Left ventricle myocardium superior (tissue), 1 donor: ENCODE measurements around the gene PMS2. TPM values are rescaled to one million over a fixed set of nuclear protein-coding genes. Genes with fewer than 3 reads are reported as not detected.
A peak's percentile ranks its signal among the peaks of the same experiment; 100 is the strongest.
"Not testable (repeated sequence)": the region's sequence is repeated elsewhere in the genome, so short reads cannot be mapped to it uniquely, and the experiment has no call there.

Source experiments
- ATAC-seq: fragments of 200-7000 bp; cut with Tn5 transposase; one replicate; pipeline ENCODE4 v1.9.1; 2020; ENCODE audit warnings: mild to moderate bottlenecking, moderate library complexity
- DNase-seq: peaks from one replicate; pipeline ENCODE4 v3.0.0-alpha.2; 2020
- intact Hi-C: fragments of 100-400 bp; cut with micrococcal nuclease; formaldehyde crosslinking; loops from one replicate; pipeline ENCODE4 v1.11.0; 2022
- long read RNA-seq: library from polyadenylated mRNA; unstranded; transcript quantifications from one replicate; pipeline ENCODE4 v2.0.0, GENCODE V29; 2021
- total RNA-seq: library from RNA; stranded (reverse); fragmentation: NEBNext Ultra II Directional; extraction: Animal tissue kit (Norgen Biotek cat#: 25700); gene quantifications from one replicate; pipeline ENCODE4 v1.2.1, GENCODE V29; 2021
- donor health status: DM: no; HTN: yes; CAD: no; lungs with severe emphysema.

Gene PMS2
- 5.9 TPM for total RNA-seq
- long read RNA-seq, partial matches to known transcripts, result 0 of 2 reads
- long read RNA-seq, other reads (novel, unspliced or antisense), result 1 of 2 reads

GRCh38 chr7:6008668-6009611, at the start of gene PMS2, which contains the start of gene AIMP2:
TSS of gene PMS2 (minus strand) at chr7:6009049. CDS start at chr7:6009019, 30 bp downstream.
TSS of gene AIMP2 (plus strand) at chr7:6009272. CDS start at chr7:6009364, 92 bp downstream.
- DNase-seq (peak; percentile 97), ATAC-seq (peak; percentile 97)
- intact Hi-C loops, result no loop called here

GRCh38 chr7:6057316-6058129, 48.7 kb upstream of the PMS2 start:
- no peak for ATAC-seq
- intact Hi-C loops, result no loop called here

GRCh38 chr7:6056616-6057015, 47.8 kb upstream of the PMS2 start:
- DNase-seq, result no peak
- ATAC-seq, result no peak
- intact Hi-C loops, result no loop called here

More at GRCh38 chr7:6057316-6058129, 48.7 kb upstream of the PMS2 start:
- no peak for DNase-seq

GRCh38 chr7:6051185-6051584, 42.3 kb upstream of the PMS2 start:
- ATAC-seq, intact Hi-C loops, DNase-seq: not testable (repeated sequence)

GRCh38 chr7:6049780-6050179, 40.9 kb upstream of the PMS2 start:
- intact Hi-C loops, result no loop called here
- ATAC-seq (peak; percentile 72), DNase-seq (no peak)

- intact Hi-C loops, result no loop called here
Measured at GRCh38 chr7:6035686-6036085, 26.8 kb upstream of the PMS2 start.

GRCh38 chr7:6035165-6035564, 26.3 kb upstream of the PMS2 start:
- DNase-seq (no peak), ATAC-seq (no peak)
- intact Hi-C loops, result no loop called here

More at GRCh38 chr7:6035686-6036085, 26.8 kb upstream of the PMS2 start:
- DNase-seq (no peak), ATAC-seq (no peak)

- ATAC-seq, result no peak
- DNase-seq, result no peak
- intact Hi-C loops, result no loop called here
Measured at GRCh38 chr7:6032641-6033040, 23.8 kb upstream of the PMS2 start.

- no peak for DNase-seq
- peak; percentile 45 for ATAC-seq
- intact Hi-C loops, result no loop called here
Measured at GRCh38 chr7:6032167-6032566, 23.3 kb upstream of the PMS2 start.

- no peak for ATAC-seq
- no peak for DNase-seq
- intact Hi-C loops, result no loop called here
Measured at GRCh38 chr7:6031567-6031966, 22.7 kb upstream of the PMS2 start.

- no peak for DNase-seq
- no peak for ATAC-seq
- intact Hi-C loops, result no loop called here
Measured at GRCh38 chr7:6030988-6031387, 22.1 kb upstream of the PMS2 start, which contains the start of gene ANKRD61. TSS of gene ANKRD61 (plus strand) at chr7:6031376. CDS start at chr7:6031376, 0 bp downstream.

- intact Hi-C loops, result no loop called here
- DNase-seq, result no peak
- ATAC-seq, result no peak
Measured at GRCh38 chr7:6028563-6028962, 19.7 kb upstream of the PMS2 start.

GRCh38 chr7:6027806-6028365, 19.0 kb upstream of the PMS2 start:
- no peak for ATAC-seq
- DNase-seq, result no peak
- intact Hi-C loops, result no loop called here

GRCh38 chr7:6026820-6027311, 18.0 kb upstream of the PMS2 start:
- DNase-seq (no peak), ATAC-seq (peak; percentile 55)
- intact Hi-C loops, result no loop called here

GRCh38 chr7:6026011-6026819, 17.4 kb upstream of the PMS2 start:
- DNase-seq (peak; percentile 80), ATAC-seq (peak; percentile 93)
- intact Hi-C loops, result no loop called here

GRCh38 chr7:6023974-6024435, 15.2 kb upstream of the PMS2 start:
- no peak for ATAC-seq
- intact Hi-C loops, result no loop called here
- DNase-seq, result no peak

- DNase-seq (no peak), ATAC-seq (no peak)
- intact Hi-C loops, result no loop called here
Measured at GRCh38 chr7:6022707-6023106, 13.9 kb upstream of the PMS2 start.
